GM23338 (cell line): ENCODE data around the gene RBM43. TPM values are rescaled to one million over a fixed set of nuclear protein-coding genes. Genes with fewer than 3 reads are reported as not detected.

Experiments used
- ATAC-seq: fragments of 200-7000 bp; cut with Tn5 transposase; 3 replicates; pipeline ENCODE4 v1.9.1; 2020
- DNase-seq: peaks from one replicate; pipeline ENCODE4 v3.0.0-alpha.2; 2015; ENCODE audit warnings: low spot score
- H2AFZ ChIP-seq: fragments of 200-600 bp; sonication (generic); 2 replicates; pipeline ENCODE4 v1.8.0; 2016; ENCODE audit warnings: antibody characterized with exemption, mild to moderate bottlenecking, moderate library complexity
- H3F3A ChIP-seq: fragments of 200-600 bp; sonication (generic); replicated peaks from 2 replicates; pipeline ENCODE4 v1.8.0; 2017; ENCODE audit warnings: antibody characterized with exemption, mixed run types, low read depth
- H3K27ac ChIP-seq: fragments of 200-600 bp; sonication (generic); 2 replicates; pipeline ENCODE4 v1.6.1; 2016; ENCODE audit warnings: low read depth
- H3K27me3 ChIP-seq: fragments of 200-600 bp; sonication (generic); 2 replicates; pipeline ENCODE4 v1.8.0; 2016; ENCODE audit warnings: mild to moderate bottlenecking, mixed run types, moderate library complexity; ENCODE audit not compliant: insufficient read depth
- H3K36me3 ChIP-seq: fragments of 200-600 bp; sonication (generic); 2 replicates; pipeline ENCODE4 v1.8.0; 2016; ENCODE audit warnings: mild to moderate bottlenecking; ENCODE audit not compliant: insufficient read depth
- H3K4me1 ChIP-seq: fragments of 200-600 bp; sonication (generic); 2 replicates; pipeline ENCODE4 v1.8.0; 2016; ENCODE audit warnings: mild to moderate bottlenecking, moderate library complexity; ENCODE audit not compliant: insufficient read depth
- H3K4me2 ChIP-seq: fragments of 200-600 bp; sonication (generic); 2 replicates; pipeline ENCODE4 v1.7.1; 2017; ENCODE audit warnings: mixed run types
- H3K4me3 ChIP-seq: fragments of 200-600 bp; sonication (generic); 2 replicates; pipeline ENCODE4 v1.6.1; 2016; ENCODE audit warnings: mixed run types
- H3K79me2 ChIP-seq: fragments of 200-600 bp; sonication (generic); replicated peaks from 2 replicates; pipeline ENCODE4 v1.8.0; 2017; ENCODE audit warnings: mild to moderate bottlenecking; ENCODE audit not compliant: insufficient read depth
- H3K9me2 ChIP-seq: fragments of 200-600 bp; sonication (generic); 2 replicates; pipeline ENCODE4 v1.8.0; 2017; ENCODE audit not compliant: insufficient read depth
- H4K20me1 ChIP-seq: fragments of 200-600 bp; sonication (generic); replicated peaks from 2 replicates; pipeline ENCODE4 v1.8.0; 2017; ENCODE audit warnings: mild to moderate bottlenecking; ENCODE audit not compliant: insufficient read depth
- H3K27ac Mint-ChIP-seq: 2 replicates; pipeline ENCODE4 v1.8.0; 2020; ENCODE audit warnings: inconsistent platforms, mild to moderate bottlenecking, moderate library complexity, mixed read lengths
- H3K27me3 Mint-ChIP-seq: 3 replicates; pipeline ENCODE4 v1.8.0; 2022; ENCODE audit warnings: low read depth, mild to moderate bottlenecking, moderate library complexity, mixed read lengths, inconsistent platforms; ENCODE audit not compliant: insufficient read depth, poor library complexity
- H3K36me3 Mint-ChIP-seq: 3 replicates; pipeline ENCODE4 v1.8.0; 2021; ENCODE audit warnings: low read depth, mild to moderate bottlenecking, inconsistent platforms, moderate library complexity, mixed read lengths
- H3K4me1 Mint-ChIP-seq: 3 replicates; pipeline ENCODE4 v1.8.0; 2020; ENCODE audit warnings: mild to moderate bottlenecking, inconsistent platforms, mixed read lengths
- H3K4me3 Mint-ChIP-seq: 3 replicates; pipeline ENCODE4 v1.8.0; 2021; ENCODE audit warnings: moderate library complexity, mild to moderate bottlenecking, inconsistent platforms, mixed read lengths
- H3K9me3 Mint-ChIP-seq: 3 replicates; pipeline ENCODE4 v1.8.0; 2020; ENCODE audit warnings: moderate library complexity, mild to moderate bottlenecking, inconsistent platforms, mixed read lengths
- CREB1 ChIP-seq: fragments of 250-450 bp; sonication (Bioruptor Pico); IDR thresholded peaks from 2 replicates; pipeline ENCODE4 v1.5.0; 2020; ENCODE audit warnings: low read depth, mild to moderate bottlenecking, moderate library complexity
- ETS1 ChIP-seq: IDR thresholded peaks from 2 replicates; pipeline ENCODE4 v1.6.1; 2016; ENCODE audit warnings: antibody characterized with exemption
- EZH2phosphoT487 ChIP-seq: fragments of 200-600 bp; sonication (generic); IDR thresholded peaks from one replicate; pipeline ENCODE4 v1.8.1; 2018; ENCODE audit warnings: antibody characterized with exemption; ENCODE audit not compliant: unreplicated experiment
- JUNB ChIP-seq: IDR thresholded peaks from one replicate; pipeline ENCODE4 v1.6.1; 2016; ENCODE audit warnings: antibody characterized with exemption; ENCODE audit not compliant: unreplicated experiment
- NANOG ChIP-seq: IDR thresholded peaks from 2 replicates; pipeline ENCODE4 v1.6.1; 2016; ENCODE audit warnings: antibody characterized with exemption, borderline replicate concordance
- REST ChIP-seq: IDR thresholded peaks from one replicate; pipeline ENCODE4 v1.6.1; 2018; ENCODE audit warnings: antibody characterized with exemption; ENCODE audit not compliant: unreplicated experiment
- STAT1 ChIP-seq: IDR thresholded peaks from one replicate; pipeline ENCODE4 v1.6.1; 2016; ENCODE audit warnings: antibody characterized with exemption; ENCODE audit not compliant: unreplicated experiment
- ZNF114 ChIP-seq: fragments of 250-450 bp; sonication (Bioruptor Pico); IDR thresholded peaks from 2 replicates; pipeline ENCODE4 v1.5.0; 2020; ENCODE audit warnings: mild to moderate bottlenecking, moderate library complexity
- ZNF331 ChIP-seq: fragments of 250-450 bp; sonication (Bioruptor Pico); IDR thresholded peaks from 2 replicates; pipeline ENCODE4 v1.5.0; 2020; ENCODE audit warnings: low read depth, mild to moderate bottlenecking, moderate library complexity
- ZNF462 ChIP-seq: fragments of 250-450 bp; sonication (Bioruptor Pico); IDR thresholded peaks from 2 replicates; pipeline ENCODE4 v1.5.0; 2020; ENCODE audit warnings: mild to moderate bottlenecking, moderate library complexity
- polyA plus RNA-seq: library from polyadenylated mRNA; unstranded; fragments of >200 nt; fragmentation: Nextera tagmentation; extraction: Ambion mirVana; gene quantifications from 2 replicates; pipeline ENCODE4 v1.2.1, GENCODE V29; 2016
- total RNA-seq: library from RNA; depleted of rRNA; stranded (reverse); fragments of >200 nt; shearing (Covaris generic); gene quantifications from 2 replicates; pipeline ENCODE4 v1.2.3, GENCODE V29; 2014

Gene RBM43
- total and polyA plus RNA-seq, 2 experiments from 2014 or later, result 3.3 to 3.4 TPM

- H3K4me3 Mint-ChIP-seq, result no peak overlapping the region
- no peaks in the 10 kb centered on the region for H3K4me1 Mint-ChIP-seq
- Histone ChIP-seq H2AFZ (no peak overlapping the region), H3K27me3 (no peaks in the 10 kb centered on the region), H3K4me3 (no peak overlapping the region), H4K20me1 (no peaks in the 10 kb centered on the region), H3K36me3 (no peaks in the 10 kb centered on the region), H3K27ac (no peak overlapping the region), H3K9me2 (0 out of 2 replicates have a peak, but pooled peaks cover 5% of the 10 kb centered on the region), H3K4me1 (no peaks in the 10 kb centered on the region), H3K4me2 (no peak overlapping the region), H3F3A (no peaks in the 10 kb centered on the region), H3K79me2 (no peaks in the 10 kb centered on the region)
- H3K9me3 Mint-ChIP-seq, result no peaks in the 10 kb centered on the region
- no peak overlapping the region for H3K27ac Mint-ChIP-seq
- no peaks in the 10 kb centered on the region for H3K27me3 Mint-ChIP-seq
- H3K36me3 Mint-ChIP-seq, result no peaks in the 10 kb centered on the region
- TF ChIP-seq CREB1 (CRISPR knock-in tag) (no peak), ETS1 (no peak), JUNB (no peak), ZNF462 (CRISPR knock-in tag) (no peak), ZNF331 (CRISPR knock-in tag) (no peak), NANOG (no peak), STAT1 (no peak), EZH2phosphoT487 (no peak), ZNF114 (CRISPR knock-in tag) (no peak), REST (no peak)
- DNase-seq (no peak), ATAC-seq (no peak)
Observed at GRCh38 chr2:151230627-151231140, 31.0 kb downstream of the RBM43 start.
